Vagina (tissue), 2 donors: ENCODE measurements around the gene FBXO8.

Source experiments
- CTCF ChIP-seq, 3 experiments: fragments of 450-650 bp in 2 of 3; fragments of 200-600 bp in 1 of 3; sonication (generic) in 1 of 3; IDR thresholded peaks; one replicate each; pipeline ENCODE4 v1.5.1; 2017 to 2019; ENCODE audit warnings: antibody characterized with exemption in 3 of 3, mild to moderate bottlenecking in 2 of 3, moderate library complexity in 2 of 3
- POLR2A ChIP-seq, 2 donors: fragments of 450-650 bp; IDR thresholded peaks; one replicate each; pipeline ENCODE4 v1.6.1; 2017; ENCODE audit warnings: antibody characterized with exemption in 2 of 2, mild to moderate bottlenecking in 2 of 2, moderate library complexity in 2 of 2
- POLR2AphosphoS5 ChIP-seq, 2 donors: sonication (generic); formaldehyde crosslinking; IDR thresholded peaks; one replicate each; pipeline ENCODE4 v1.9.0; 2017; ENCODE audit warnings: antibody characterized with exemption in 2 of 2, mild to moderate bottlenecking in 2 of 2, low read depth in 1 of 2; ENCODE audit not compliant: insufficient read depth in 1 of 2

GRCh38 chr4:174304664-174305063 lies 21.2 kb upstream of the FBXO8 start:
- TF ChIP-seq CTCF (IDR thresholded peaks at IDR 0.05): no peak
- no peak for TF ChIP-seq POLR2A (IDR thresholded peaks at IDR 0.05)
- TF ChIP-seq POLR2AphosphoS5 (IDR thresholded peaks at IDR 0.05; ENCODE audit: insufficient read depth in 1 of 2, low read depth in 1 of 2): no peak
